ENCODE data around the gene CRNN. TPM values are rescaled to one million over a fixed set of nuclear protein-coding genes. Genes with fewer than 3 reads are reported as not detected.

CRNN gene
- total and polyA plus RNA-seq, 2 experiments from 2014 or later: not detected

DNA sequence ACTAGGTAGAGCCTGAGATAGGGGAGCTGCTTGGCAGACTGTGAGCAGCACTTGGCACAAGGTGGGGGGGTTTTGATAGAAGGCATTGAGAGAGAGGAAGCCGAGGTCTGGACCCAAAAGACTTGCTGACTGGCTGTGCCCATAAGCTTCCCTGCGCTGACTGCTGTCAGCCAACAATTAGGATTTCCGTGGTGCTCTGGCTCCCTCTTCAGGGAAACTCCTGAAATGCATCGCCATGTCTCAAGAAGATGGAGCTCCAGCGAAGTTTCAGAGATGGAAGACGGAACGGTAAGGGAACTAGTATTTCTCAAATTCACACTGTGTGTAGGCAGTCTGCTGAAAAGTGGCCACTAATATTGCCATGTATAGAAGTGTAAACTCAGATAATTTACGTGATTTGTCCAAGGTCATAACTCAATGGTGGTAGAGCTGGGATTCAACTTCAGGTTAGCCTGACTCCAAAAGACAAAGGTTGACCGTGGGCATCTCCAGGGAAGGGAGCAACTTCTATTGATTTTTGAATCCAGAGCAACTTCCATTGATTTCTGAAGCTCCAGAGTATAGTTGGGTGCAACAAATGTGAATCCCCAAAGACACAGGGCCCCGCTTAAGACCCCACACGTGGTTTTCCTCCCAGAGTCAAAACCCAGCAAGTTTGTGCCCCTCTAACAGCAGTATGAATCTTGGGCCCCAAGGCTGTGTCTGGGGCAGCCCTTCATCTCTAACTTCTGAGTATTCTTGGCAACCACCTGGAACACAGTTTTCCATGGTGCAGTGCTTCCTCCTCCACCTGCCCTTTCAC is 44.5 kb upstream of the CRNN start:
- no peaks in the 10 kb centered on the region for H3K27me3 ChIP-seq (ENCODE audit: insufficient read depth)
- H2AFZ ChIP-seq: no peak overlapping the region

More for the DNA sequence above, 44.5 kb upstream of the CRNN start:
- no peaks in the 10 kb centered on the region for H3K9me2 ChIP-seq (ENCODE audit: insufficient read depth)
- H3K27ac ChIP-seq (ENCODE audit: low read depth): no peak overlapping the region
- no peak overlapping the region for H3K4me2 ChIP-seq
- H3K79me2 ChIP-seq (replicated peaks; ENCODE audit: insufficient read depth): no peaks in the 10 kb centered on the region
- H4K20me1 ChIP-seq (replicated peaks; ENCODE audit: insufficient read depth): no peaks in the 10 kb centered on the region
- 0 out of 2 replicates have a peak, but pooled peaks cover 3% of the 10 kb centered on the region for H3K4me1 ChIP-seq (ENCODE audit: insufficient read depth)
- no peaks in the 10 kb centered on the region; the same call in 1 of the 3 replicates for H3K36me3 Mint-ChIP-seq (ENCODE audit: low read depth)
- TF ChIP-seq ZNF114 (CRISPR knock-in tag; IDR thresholded peaks at IDR 0.05) (no peak), EZH2 (IDR thresholded peaks at IDR 0.05; ENCODE audit: low read depth, unreplicated experiment) (no peak)
- TF ChIP-seq, protein P1, sequence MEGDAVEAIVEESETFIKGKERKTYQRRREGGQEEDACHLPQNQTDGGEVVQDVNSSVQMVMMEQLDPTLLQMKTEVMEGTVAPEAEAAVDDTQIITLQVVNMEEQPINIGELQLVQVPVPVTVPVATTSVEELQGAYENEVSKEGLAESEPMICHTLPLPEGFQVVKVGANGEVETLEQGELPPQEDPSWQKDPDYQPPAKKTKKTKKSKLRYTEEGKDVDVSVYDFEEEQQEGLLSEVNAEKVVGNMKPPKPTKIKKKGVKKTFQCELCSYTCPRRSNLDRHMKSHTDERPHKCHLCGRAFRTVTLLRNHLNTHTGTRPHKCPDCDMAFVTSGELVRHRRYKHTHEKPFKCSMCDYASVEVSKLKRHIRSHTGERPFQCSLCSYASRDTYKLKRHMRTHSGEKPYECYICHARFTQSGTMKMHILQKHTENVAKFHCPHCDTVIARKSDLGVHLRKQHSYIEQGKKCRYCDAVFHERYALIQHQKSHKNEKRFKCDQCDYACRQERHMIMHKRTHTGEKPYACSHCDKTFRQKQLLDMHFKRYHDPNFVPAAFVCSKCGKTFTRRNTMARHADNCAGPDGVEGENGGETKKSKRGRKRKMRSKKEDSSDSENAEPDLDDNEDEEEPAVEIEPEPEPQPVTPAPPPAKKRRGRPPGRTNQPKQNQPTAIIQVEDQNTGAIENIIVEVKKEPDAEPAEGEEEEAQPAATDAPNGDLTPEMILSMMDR (conservative IDR thresholded peaks at IDR 0.05; ENCODE audit: low read depth in 2 of 2): peak; percentile 78 to 88
- TF ChIP-seq, protein P2, sequence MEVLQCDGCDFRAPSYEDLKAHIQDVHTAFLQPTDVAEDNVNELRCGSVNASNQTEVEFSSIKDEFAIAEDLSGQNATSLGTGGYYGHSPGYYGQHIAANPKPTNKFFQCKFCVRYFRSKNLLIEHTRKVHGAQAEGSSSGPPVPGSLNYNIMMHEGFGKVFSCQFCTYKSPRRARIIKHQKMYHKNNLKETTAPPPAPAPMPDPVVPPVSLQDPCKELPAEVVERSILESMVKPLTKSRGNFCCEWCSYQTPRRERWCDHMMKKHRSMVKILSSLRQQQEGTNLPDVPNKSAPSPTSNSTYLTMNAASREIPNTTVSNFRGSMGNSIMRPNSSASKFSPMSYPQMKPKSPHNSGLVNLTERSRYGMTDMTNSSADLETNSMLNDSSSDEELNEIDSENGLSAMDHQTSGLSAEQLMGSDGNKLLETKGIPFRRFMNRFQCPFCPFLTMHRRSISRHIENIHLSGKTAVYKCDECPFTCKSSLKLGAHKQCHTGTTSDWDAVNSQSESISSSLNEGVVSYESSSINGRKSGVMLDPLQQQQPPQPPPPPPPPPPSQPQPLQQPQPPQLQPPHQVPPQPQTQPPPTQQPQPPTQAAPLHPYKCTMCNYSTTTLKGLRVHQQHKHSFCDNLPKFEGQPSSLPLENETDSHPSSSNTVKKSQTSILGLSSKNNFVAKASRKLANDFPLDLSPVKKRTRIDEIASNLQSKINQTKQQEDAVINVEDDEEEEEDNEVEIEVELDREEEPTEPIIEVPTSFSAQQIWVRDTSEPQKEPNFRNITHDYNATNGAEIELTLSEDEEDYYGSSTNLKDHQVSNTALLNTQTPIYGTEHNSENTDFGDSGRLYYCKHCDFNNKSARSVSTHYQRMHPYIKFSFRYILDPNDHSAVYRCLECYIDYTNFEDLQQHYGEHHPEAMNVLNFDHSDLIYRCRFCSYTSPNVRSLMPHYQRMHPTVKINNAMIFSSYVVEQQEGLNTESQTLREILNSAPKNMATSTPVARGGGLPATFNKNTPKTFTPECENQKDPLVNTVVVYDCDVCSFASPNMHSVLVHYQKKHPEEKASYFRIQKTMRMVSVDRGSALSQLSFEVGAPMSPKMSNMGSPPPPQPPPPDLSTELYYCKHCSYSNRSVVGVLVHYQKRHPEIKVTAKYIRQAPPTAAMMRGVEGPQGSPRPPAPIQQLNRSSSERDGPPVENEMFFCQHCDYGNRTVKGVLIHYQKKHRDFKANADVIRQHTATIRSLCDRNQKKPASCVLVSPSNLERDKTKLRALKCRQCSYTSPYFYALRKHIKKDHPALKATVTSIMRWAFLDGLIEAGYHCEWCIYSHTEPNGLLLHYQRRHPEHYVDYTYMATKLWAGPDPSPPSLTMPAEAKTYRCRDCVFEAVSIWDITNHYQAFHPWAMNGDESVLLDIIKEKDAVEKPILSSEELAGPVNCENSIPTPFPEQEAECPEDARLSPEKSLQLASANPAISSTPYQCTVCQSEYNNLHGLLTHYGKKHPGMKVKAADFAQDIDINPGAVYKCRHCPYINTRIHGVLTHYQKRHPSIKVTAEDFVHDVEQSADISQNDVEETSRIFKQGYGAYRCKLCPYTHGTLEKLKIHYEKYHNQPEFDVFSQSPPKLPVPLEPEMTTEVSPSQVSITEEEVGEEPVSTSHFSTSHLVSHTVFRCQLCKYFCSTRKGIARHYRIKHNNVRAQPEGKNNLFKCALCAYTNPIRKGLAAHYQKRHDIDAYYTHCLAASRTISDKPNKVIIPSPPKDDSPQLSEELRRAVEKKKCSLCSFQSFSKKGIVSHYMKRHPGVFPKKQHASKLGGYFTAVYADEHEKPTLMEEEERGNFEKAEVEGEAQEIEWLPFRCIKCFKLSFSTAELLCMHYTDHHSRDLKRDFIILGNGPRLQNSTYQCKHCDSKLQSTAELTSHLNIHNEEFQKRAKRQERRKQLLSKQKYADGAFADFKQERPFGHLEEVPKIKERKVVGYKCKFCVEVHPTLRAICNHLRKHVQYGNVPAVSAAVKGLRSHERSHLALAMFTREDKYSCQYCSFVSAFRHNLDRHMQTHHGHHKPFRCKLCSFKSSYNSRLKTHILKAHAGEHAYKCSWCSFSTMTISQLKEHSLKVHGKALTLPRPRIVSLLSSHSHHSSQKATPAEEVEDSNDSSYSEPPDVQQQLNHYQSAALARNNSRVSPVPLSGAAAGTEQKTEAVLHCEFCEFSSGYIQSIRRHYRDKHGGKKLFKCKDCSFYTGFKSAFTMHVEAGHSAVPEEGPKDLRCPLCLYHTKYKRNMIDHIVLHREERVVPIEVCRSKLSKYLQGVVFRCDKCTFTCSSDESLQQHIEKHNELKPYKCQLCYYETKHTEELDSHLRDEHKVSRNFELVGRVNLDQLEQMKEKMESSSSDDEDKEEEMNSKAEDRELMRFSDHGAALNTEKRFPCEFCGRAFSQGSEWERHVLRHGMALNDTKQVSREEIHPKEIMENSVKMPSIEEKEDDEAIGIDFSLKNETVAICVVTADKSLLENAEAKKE (CRISPR knock-in tag; IDR thresholded peaks at IDR 0.05): no peak
- peaks cover 5% of the 10 kb centered on the region; the same call in 2 of the 3 replicates for H3K4me1 Mint-ChIP-seq
- H3K36me3 ChIP-seq (ENCODE audit: insufficient read depth): no peaks in the 10 kb centered on the region
- no peak overlapping the region for H3K27ac Mint-ChIP-seq
- 0 out of 3 replicates have a peak, but pooled peaks cover under 1% of the 10 kb centered on the region for H3K9me3 Mint-ChIP-seq
- DNase-seq (ENCODE audit: low spot score) (peak; percentile 88), ATAC-seq (peak; percentile 74)
- 0 out of 2 replicates have a peak, but pooled peaks cover 2% of the 10 kb centered on the region for H3F3A ChIP-seq (replicated peaks; ENCODE audit: low read depth)
- H3K4me3 Mint-ChIP-seq: no peak overlapping the region
- H3K27me3 Mint-ChIP-seq (ENCODE audit: insufficient read depth, low read depth, poor library complexity): peaks cover under 1% of the 10 kb centered on the region
- H3K4me3 ChIP-seq: no peak overlapping the region
